Brain microvascular endothelial cell (primary cell): ENCODE results near the gene CLEC16A.

Experiments used
- DNase-seq: peaks from one replicate; pipeline ENCODE4 v3.0.0-alpha.2; 2020
- H3K27ac ChIP-seq: fragments of 250-450 bp; sonication (Bioruptor Pico); 2 replicates; pipeline ENCODE4 v1.5.1; 2020; ENCODE audit warnings: mild to moderate bottlenecking, moderate library complexity
- H3K27me3 ChIP-seq: fragments of 250-450 bp; sonication (Bioruptor Pico); replicated peaks from 2 replicates; pipeline ENCODE4 v1.5.1; 2020; ENCODE audit warnings: mild to moderate bottlenecking
- H3K36me3 ChIP-seq: fragments of 250-450 bp; sonication (Bioruptor Pico); replicated peaks from 2 replicates; pipeline ENCODE4 v1.5.1; 2020; ENCODE audit warnings: mild to moderate bottlenecking
- H3K4me3 ChIP-seq: 2 replicates; pipeline ENCODE4 v1.5.1; 2011; ENCODE audit warnings: low read depth, mild to moderate bottlenecking, control low read depth, low read length, moderate library complexity
- in situ Hi-C: cut with HindIII; loops from 2 replicates; pipeline ENCODE4 v1.10.0; 2017; ENCODE audit warnings: low sequenced_read_pairs, low pct_ligation_motif_present
- TF ChIP-seq, protein P1 (sequence below): IDR thresholded peaks from 2 replicates; pipeline ENCODE4 v1.5.1; 2011; ENCODE audit warnings: low read depth, mild to moderate bottlenecking, moderate library complexity, low read length, control low read depth, inconsistent platforms; ENCODE audit errors: missing control alignments

CLEC16A gene

GRCh38 chr16:11205754-11206581, 261.6 kb downstream of the CLEC16A start:
- TF ChIP-seq, protein P1, sequence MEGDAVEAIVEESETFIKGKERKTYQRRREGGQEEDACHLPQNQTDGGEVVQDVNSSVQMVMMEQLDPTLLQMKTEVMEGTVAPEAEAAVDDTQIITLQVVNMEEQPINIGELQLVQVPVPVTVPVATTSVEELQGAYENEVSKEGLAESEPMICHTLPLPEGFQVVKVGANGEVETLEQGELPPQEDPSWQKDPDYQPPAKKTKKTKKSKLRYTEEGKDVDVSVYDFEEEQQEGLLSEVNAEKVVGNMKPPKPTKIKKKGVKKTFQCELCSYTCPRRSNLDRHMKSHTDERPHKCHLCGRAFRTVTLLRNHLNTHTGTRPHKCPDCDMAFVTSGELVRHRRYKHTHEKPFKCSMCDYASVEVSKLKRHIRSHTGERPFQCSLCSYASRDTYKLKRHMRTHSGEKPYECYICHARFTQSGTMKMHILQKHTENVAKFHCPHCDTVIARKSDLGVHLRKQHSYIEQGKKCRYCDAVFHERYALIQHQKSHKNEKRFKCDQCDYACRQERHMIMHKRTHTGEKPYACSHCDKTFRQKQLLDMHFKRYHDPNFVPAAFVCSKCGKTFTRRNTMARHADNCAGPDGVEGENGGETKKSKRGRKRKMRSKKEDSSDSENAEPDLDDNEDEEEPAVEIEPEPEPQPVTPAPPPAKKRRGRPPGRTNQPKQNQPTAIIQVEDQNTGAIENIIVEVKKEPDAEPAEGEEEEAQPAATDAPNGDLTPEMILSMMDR, result no peak
- in situ Hi-C loops, result no loop called here
- DNase-seq, result no peak
- Histone ChIP-seq H3K27ac (no peak overlapping the region), H3K36me3 (no peaks in the 10 kb centered on the region), H3K27me3 (no peaks in the 10 kb centered on the region), H3K4me3 (no peak overlapping the region)

DNA sequence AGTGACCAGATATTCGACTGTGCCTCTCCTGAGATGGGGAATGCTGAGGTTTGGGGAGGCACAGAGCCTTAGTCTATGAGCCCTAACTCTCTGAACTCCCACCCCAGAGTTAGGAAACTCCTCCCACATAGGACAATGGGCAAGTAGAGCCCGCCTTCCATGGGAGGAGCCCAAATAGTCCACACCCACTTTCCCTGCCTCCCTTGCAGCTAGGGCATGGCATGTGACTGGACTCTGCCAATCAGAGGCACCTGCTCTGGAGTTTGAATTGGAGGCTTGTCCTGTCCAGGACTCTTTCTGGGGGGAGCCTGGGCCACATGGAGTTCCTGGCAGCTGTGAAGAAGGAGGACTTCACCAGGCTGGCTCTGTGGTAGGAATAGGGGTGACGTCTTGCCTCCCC, 263.3 kb downstream of the CLEC16A start:
- TF ChIP-seq, protein P1, result no peak
- DNase-seq, result no peak
- in situ Hi-C loops, result no loop called here
- no peaks in the 10 kb centered on the region for H3K27me3 ChIP-seq
- no peaks in the 10 kb centered on the region for H3K36me3 ChIP-seq
- H3K27ac ChIP-seq, result no peak overlapping the region
- no peak overlapping the region for H3K4me3 ChIP-seq

DNA sequence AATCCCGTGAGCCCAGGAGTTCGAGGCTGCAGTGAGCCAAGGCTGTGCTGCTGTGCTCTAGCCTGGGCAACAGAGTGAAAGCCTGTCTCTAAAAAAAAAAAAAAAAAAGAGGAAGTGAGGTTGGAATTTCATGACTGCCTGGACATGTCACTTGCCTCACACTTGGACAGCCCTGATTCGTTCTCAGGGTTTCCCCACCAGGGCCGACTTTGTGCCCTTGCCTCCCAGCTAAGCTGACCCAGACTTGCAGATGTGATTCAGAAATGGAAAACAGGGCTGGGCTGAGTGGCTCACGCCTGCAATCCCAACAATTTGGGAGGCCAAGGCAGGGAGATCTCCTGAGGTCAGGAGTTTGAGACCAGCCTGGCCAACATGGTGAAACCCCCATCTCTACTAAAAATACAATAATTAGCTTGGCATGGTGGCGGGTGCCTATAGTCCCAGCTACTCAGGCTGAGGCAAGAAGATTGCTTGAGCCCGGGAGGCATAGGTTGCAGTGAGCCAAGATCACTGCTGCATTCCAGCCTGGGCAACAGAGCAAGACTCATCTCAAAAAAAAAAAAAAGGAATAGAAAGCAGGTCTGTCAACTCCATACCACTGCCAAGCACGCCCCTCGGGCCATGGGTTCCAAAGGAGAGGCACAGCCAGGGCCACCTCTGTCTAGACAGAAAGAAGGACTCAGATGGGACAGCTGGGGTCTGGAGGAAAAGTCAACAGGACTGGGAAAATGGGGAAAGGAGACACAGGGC, 264.7 kb downstream of the CLEC16A start:
- no peaks in the 10 kb centered on the region for H3K27me3 ChIP-seq
- no peaks in the 10 kb centered on the region for H3K36me3 ChIP-seq
- TF ChIP-seq, protein P1, result no peak
- no peak overlapping the region for H3K27ac ChIP-seq
- in situ Hi-C loops, result no loop called here
- no peak for DNase-seq
- no peak overlapping the region for H3K4me3 ChIP-seq

- H3K36me3 ChIP-seq, result no peaks in the 10 kb centered on the region
- DNase-seq, result no peak
- in situ Hi-C loops, result no loop called here
- no peak overlapping the region for H3K27ac ChIP-seq
- H3K27me3 ChIP-seq, result no peaks in the 10 kb centered on the region
- TF ChIP-seq, protein P1, result no peak
- H3K4me3 ChIP-seq, result no peak overlapping the region
Observed at GRCh38 chr16:11210260-11210659, 265.9 kb downstream of the CLEC16A start.

DNA sequence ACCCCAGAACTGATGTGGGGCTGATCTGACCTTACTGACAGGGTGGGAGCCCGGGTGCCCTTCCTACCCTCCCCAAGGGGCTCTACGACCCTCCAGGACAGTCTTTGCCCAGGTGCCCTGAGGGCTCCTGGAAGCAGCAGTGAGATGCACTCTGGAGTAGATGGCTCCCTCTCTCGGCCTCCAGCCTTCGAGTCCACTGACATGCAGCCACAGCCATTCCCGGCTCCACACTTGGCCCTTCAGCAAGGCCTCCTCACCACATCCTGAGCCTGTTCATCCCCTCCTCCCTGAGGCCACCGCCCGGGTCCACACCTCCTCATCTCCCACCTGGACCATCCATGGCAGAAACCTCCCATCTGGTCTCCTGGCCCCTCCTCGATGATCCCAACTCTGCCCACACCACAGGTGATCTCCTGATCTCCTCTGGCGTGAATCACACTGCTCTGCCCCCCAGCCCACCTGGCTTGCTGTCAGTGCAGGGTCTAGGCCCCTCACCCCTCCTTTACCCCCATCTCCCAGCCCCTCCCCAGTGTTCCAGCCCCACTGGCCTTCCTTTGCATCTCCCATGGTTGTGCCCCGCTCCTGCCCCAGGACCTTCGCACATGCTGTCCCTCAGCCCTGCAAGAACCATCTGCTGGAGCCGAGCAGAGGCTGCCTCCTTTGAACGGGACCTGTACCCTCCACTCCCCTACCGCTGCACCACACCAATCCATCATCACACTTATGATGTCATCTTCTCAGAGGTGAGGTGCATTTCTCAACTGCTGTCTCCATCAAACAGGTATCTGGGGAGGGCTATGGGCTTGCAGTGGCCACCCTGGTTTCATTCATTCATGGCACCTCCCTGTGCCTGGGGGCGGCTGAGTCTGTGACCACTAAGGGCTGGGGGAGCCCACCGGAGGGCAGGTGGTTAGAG, 267.0 kb downstream of the CLEC16A start:
- Histone ChIP-seq H3K27me3 (no peaks in the 10 kb centered on the region), H3K4me3 (no peak overlapping the region), H3K27ac (no peak overlapping the region), H3K36me3 (no peaks in the 10 kb centered on the region)
- TF ChIP-seq, protein P1, result peak; percentile 29
- no peak for DNase-seq
- in situ Hi-C loops, result no loop called here
